ENCODE results near the gene RAC2.
"Not testable (repeated sequence)": the region's sequence is repeated elsewhere in the genome, so short reads cannot be mapped to it uniquely, and the experiment has no call there.

RAC2 gene

GRCh38 chr22:37202001-37202555 is 42.0 kb downstream of the RAC2 start:
- no peak overlapping the region for H3K27ac ChIP-seq (ENCODE audit: low read length)
- H3K9ac ChIP-seq (ENCODE audit: low read depth, low read length): no peak overlapping the region
- no peaks in the 10 kb centered on the region for H3K9me3 ChIP-seq (ENCODE audit: insufficient read depth, low read depth, low read length)
- H3K27me3 ChIP-seq (ENCODE audit: insufficient read depth, low read length): no peaks in the 10 kb centered on the region
- H3K36me3 ChIP-seq (ENCODE audit: insufficient read depth, low read depth, low read length): no peaks in the 10 kb centered on the region
- H3K4me1 ChIP-seq (ENCODE audit: insufficient read depth, low read length): peaks cover 5% of the 10 kb centered on the region; the same call in 1 of the 2 replicates
- no peak overlapping the region for H3K4me3 ChIP-seq (ENCODE audit: low read length)

- H3K27me3 ChIP-seq (ENCODE audit: insufficient read depth, low read length); H3K4me3 ChIP-seq (ENCODE audit: low read length); H3K9ac ChIP-seq (ENCODE audit: low read depth, low read length); H3K9me3 ChIP-seq (ENCODE audit: insufficient read depth, low read depth, low read length); H3K27ac ChIP-seq (ENCODE audit: low read length); H3K36me3 ChIP-seq (ENCODE audit: insufficient read depth, low read depth, low read length); H3K4me1 ChIP-seq (ENCODE audit: insufficient read depth, low read length): not testable (repeated sequence)
Observed at GRCh38 chr22:37201443-37201820, 42.6 kb downstream of the RAC2 start.

- Histone ChIP-seq H3K9me3 (ENCODE audit: insufficient read depth, low read depth, low read length) (no peaks in the 10 kb centered on the region), H3K27me3 (ENCODE audit: insufficient read depth, low read length) (no peaks in the 10 kb centered on the region), H3K36me3 (ENCODE audit: insufficient read depth, low read depth, low read length) (no peaks in the 10 kb centered on the region), H3K4me1 (ENCODE audit: insufficient read depth, low read length) (peaks cover 5% of the 10 kb centered on the region; the same call in 1 of the 2 replicates), H3K27ac (ENCODE audit: low read length) (no peak overlapping the region), H3K4me3 (ENCODE audit: low read length) (peak overlapping the region; percentile 34; the same call in 1 of the 2 replicates), H3K9ac (ENCODE audit: low read depth, low read length) (peak overlapping the region; percentile 13; the same call in 1 of the 2 replicates)
Observed at GRCh38 chr22:37199760-37200108, 44.3 kb downstream of the RAC2 start.

- peaks cover 5% of the 10 kb centered on the region; the same call in 1 of the 2 replicates for H3K4me1 ChIP-seq (ENCODE audit: insufficient read depth, low read length)
- no peaks in the 10 kb centered on the region for H3K36me3 ChIP-seq (ENCODE audit: insufficient read depth, low read depth, low read length)
- H3K27ac ChIP-seq (ENCODE audit: low read length): peak overlapping the region; percentile 55
- H3K9ac ChIP-seq (ENCODE audit: low read depth, low read length): peak overlapping the region; percentile 94
- no peaks in the 10 kb centered on the region for H3K9me3 ChIP-seq (ENCODE audit: insufficient read depth, low read depth, low read length)
- no peaks in the 10 kb centered on the region for H3K27me3 ChIP-seq (ENCODE audit: insufficient read depth, low read length)
- H3K4me3 ChIP-seq (ENCODE audit: low read length): peak overlapping the region; percentile 89
Observed at GRCh38 chr22:37199103-37199759, 44.8 kb downstream of the RAC2 start.

- peaks cover 5% of the 10 kb centered on the region; the same call in 1 of the 2 replicates for H3K4me1 ChIP-seq (ENCODE audit: insufficient read depth, low read length)
- H3K9me3 ChIP-seq (ENCODE audit: insufficient read depth, low read depth, low read length): peaks cover 4% of the 10 kb centered on the region; the same call in 1 of the 2 replicates
- no peaks in the 10 kb centered on the region for H3K36me3 ChIP-seq (ENCODE audit: insufficient read depth, low read depth, low read length)
- H3K27me3 ChIP-seq (ENCODE audit: insufficient read depth, low read length): no peaks in the 10 kb centered on the region
- H3K4me3 ChIP-seq (ENCODE audit: low read length): peak overlapping the region; percentile 89
- H3K27ac ChIP-seq (ENCODE audit: low read length): peak overlapping the region; percentile 55
- peak overlapping the region; percentile 94 for H3K9ac ChIP-seq (ENCODE audit: low read depth, low read length)
Observed at GRCh38 chr22:37198258-37199102, 45.6 kb downstream of the RAC2 start.

- Histone ChIP-seq H3K27ac (ENCODE audit: low read length) (no peak overlapping the region), H3K9ac (ENCODE audit: low read depth, low read length) (peak overlapping the region; percentile 94; the same call in 1 of the 2 replicates), H3K4me1 (ENCODE audit: insufficient read depth, low read length) (peaks cover 5% of the 10 kb centered on the region; the same call in 1 of the 2 replicates), H3K9me3 (ENCODE audit: insufficient read depth, low read depth, low read length) (peaks cover 11% of the 10 kb centered on the region), H3K27me3 (ENCODE audit: insufficient read depth, low read length) (no peaks in the 10 kb centered on the region), H3K4me3 (ENCODE audit: low read length) (peak overlapping the region; percentile 89; the same call in 1 of the 2 replicates), H3K36me3 (ENCODE audit: insufficient read depth, low read depth, low read length) (no peaks in the 10 kb centered on the region)
Observed at GRCh38 chr22:37197451-37198257, 46.4 kb downstream of the RAC2 start.

- no peaks in the 10 kb centered on the region for H3K27me3 ChIP-seq (ENCODE audit: insufficient read depth, low read length)
- H3K9me3 ChIP-seq (ENCODE audit: insufficient read depth, low read depth, low read length): peaks cover 17% of the 10 kb centered on the region
- peaks cover 5% of the 10 kb centered on the region; the same call in 1 of the 2 replicates for H3K4me1 ChIP-seq (ENCODE audit: insufficient read depth, low read length)
- H3K4me3 ChIP-seq (ENCODE audit: low read length): no peak overlapping the region
- no peak overlapping the region for H3K9ac ChIP-seq (ENCODE audit: low read depth, low read length)
- H3K27ac ChIP-seq (ENCODE audit: low read length): no peak overlapping the region
- H3K36me3 ChIP-seq (ENCODE audit: insufficient read depth, low read depth, low read length): no peaks in the 10 kb centered on the region
Observed at GRCh38 chr22:37196539-37197450, 47.3 kb downstream of the RAC2 start.

- H3K4me3 ChIP-seq (ENCODE audit: low read length): no peak overlapping the region
Observed at GRCh38 chr22:37195921-37196320, 48.1 kb downstream of the RAC2 start.

GRCh38 chr22:37194750-37195149 is 49.3 kb downstream of the RAC2 start:
- Histone ChIP-seq H3K9me3 (ENCODE audit: insufficient read depth, low read depth, low read length) (peaks cover 17% of the 10 kb centered on the region), H3K4me1 (ENCODE audit: insufficient read depth, low read length) (peaks cover 8% of the 10 kb centered on the region; the same call in 1 of the 2 replicates), H3K36me3 (ENCODE audit: insufficient read depth, low read depth, low read length) (no peaks in the 10 kb centered on the region), H3K9ac (ENCODE audit: low read depth, low read length) (no peak overlapping the region), H3K27ac (ENCODE audit: low read length) (no peak overlapping the region), H3K27me3 (ENCODE audit: insufficient read depth, low read length) (no peaks in the 10 kb centered on the region), H3K4me3 (ENCODE audit: low read length) (no peak overlapping the region)

More at GRCh38 chr22:37195921-37196320, 48.1 kb downstream of the RAC2 start:
- H3K27me3 ChIP-seq (ENCODE audit: insufficient read depth, low read length): no peaks in the 10 kb centered on the region
- H3K9ac ChIP-seq (ENCODE audit: low read depth, low read length): no peak overlapping the region
- peaks cover 5% of the 10 kb centered on the region; the same call in 1 of the 2 replicates for H3K4me1 ChIP-seq (ENCODE audit: insufficient read depth, low read length)
- H3K36me3 ChIP-seq (ENCODE audit: insufficient read depth, low read depth, low read length): no peaks in the 10 kb centered on the region
- H3K9me3 ChIP-seq (ENCODE audit: insufficient read depth, low read depth, low read length): peaks cover 17% of the 10 kb centered on the region
- H3K27ac ChIP-seq (ENCODE audit: low read length): no peak overlapping the region

- Histone ChIP-seq H3K27me3 (ENCODE audit: insufficient read depth, low read length) (no peaks in the 10 kb centered on the region), H3K9ac (ENCODE audit: low read depth, low read length) (no peak overlapping the region), H3K36me3 (ENCODE audit: insufficient read depth, low read depth, low read length) (no peaks in the 10 kb centered on the region), H3K9me3 (ENCODE audit: insufficient read depth, low read depth, low read length) (peaks cover 17% of the 10 kb centered on the region), H3K27ac (ENCODE audit: low read length) (no peak overlapping the region), H3K4me3 (ENCODE audit: low read length) (no peak overlapping the region), H3K4me1 (ENCODE audit: insufficient read depth, low read length) (peaks cover 19% of the 10 kb centered on the region; the same call in 1 of the 2 replicates)
Observed at GRCh38 chr22:37193629-37194191, 50.4 kb downstream of the RAC2 start.

Measured in iPS-20b (cell line).